HepG2 (cell line): ENCODE results near the gene SCFD1. TPM values are rescaled to one million over a fixed set of nuclear protein-coding genes. Genes with fewer than 3 reads are reported as not detected.

Source experiments
- ADNP ChIP-seq: sonication (generic); formaldehyde crosslinking; IDR thresholded peaks from 2 replicates; pipeline ENCODE4 v1.4.0; 2020; ENCODE audit warnings: missing genetic modification reagents
- BORCS8-MEF2B ChIP-seq: sonication (generic); formaldehyde crosslinking; IDR thresholded peaks from 2 replicates; pipeline ENCODE4 v1.8.0; 2022; ENCODE audit warnings: mild to moderate bottlenecking, missing genetic modification reagents
- CAMTA2 ChIP-seq: sonication (generic); formaldehyde crosslinking; IDR thresholded peaks from 2 replicates; pipeline ENCODE4 v1.4.0; 2020; ENCODE audit warnings: mild to moderate bottlenecking, missing genetic modification reagents, borderline replicate concordance
- CC2D1A ChIP-seq: sonication (generic); formaldehyde crosslinking; IDR thresholded peaks from 2 replicates; pipeline ENCODE4 v1.8.1; 2023; ENCODE audit warnings: mild to moderate bottlenecking, missing genetic modification reagents
- CHD4 ChIP-seq: fragments of 200-600 bp; sonication (generic); IDR thresholded peaks from 2 replicates; pipeline ENCODE4 v1.7.0; 2017; ENCODE audit warnings: mild to moderate bottlenecking, low read length, borderline replicate concordance
- HDAC2 ChIP-seq: sonication (generic); formaldehyde crosslinking; IDR thresholded peaks from 2 replicates; pipeline ENCODE4 v1.4.0; 2020; ENCODE audit warnings: missing genetic modification reagents
- HMG20B ChIP-seq: conservative IDR thresholded peaks from 2 replicates; pipeline ENCODE4 v1.6.1; 2016; ENCODE audit warnings: missing genetic modification reagents, missing compliant biosample characterization
- NONO ChIP-seq, 2 experiments: fragments of 450-650 bp in 1 of 2; sonication (generic) in 1 of 2; formaldehyde crosslinking in 1 of 2; IDR thresholded peaks in 1 of 2; conservative IDR thresholded peaks in 1 of 2; 2 replicates each; pipeline versions ENCODE4 v1.6.1 to v1.8.0; 2017 to 2022; ENCODE audit warnings: mild to moderate bottlenecking in 1 of 2, missing genetic modification reagents in 1 of 2, moderate library complexity in 1 of 2
- NR2C2 ChIP-seq: sonication (generic); formaldehyde crosslinking; IDR thresholded peaks from 2 replicates; pipeline ENCODE4 v1.4.0; 2020; ENCODE audit warnings: missing genetic modification reagents, mild to moderate bottlenecking, moderate library complexity, borderline replicate concordance
- ONECUT2 ChIP-seq: sonication (generic); formaldehyde crosslinking; IDR thresholded peaks from 2 replicates; pipeline ENCODE4 v1.4.0; 2020; ENCODE audit warnings: missing genetic modification reagents
- SMAD3 ChIP-seq: sonication (generic); formaldehyde crosslinking; IDR thresholded peaks from 2 replicates; pipeline ENCODE4 v1.4.0; 2020; ENCODE audit warnings: missing genetic modification reagents
- TOE1 ChIP-seq: sonication (generic); formaldehyde crosslinking; IDR thresholded peaks from 2 replicates; pipeline ENCODE4 v1.4.0; 2020; ENCODE audit warnings: mild to moderate bottlenecking, missing genetic modification reagents
- ZBTB14 ChIP-seq: sonication (generic); formaldehyde crosslinking; IDR thresholded peaks from 2 replicates; pipeline ENCODE4 v1.4.0; 2020; ENCODE audit warnings: missing genetic modification reagents
- ZBTB34 ChIP-seq: sonication (generic); formaldehyde crosslinking; IDR thresholded peaks from 2 replicates; pipeline ENCODE4 v1.8.0; 2022; ENCODE audit warnings: mild to moderate bottlenecking, missing genetic modification reagents
- ZFP82 ChIP-seq: sonication (generic); formaldehyde crosslinking; IDR thresholded peaks from 2 replicates; pipeline ENCODE4 v1.5.1; 2020; ENCODE audit warnings: mild to moderate bottlenecking, missing genetic modification reagents, borderline replicate concordance
- ZIK1 ChIP-seq: sonication (generic); formaldehyde crosslinking; IDR thresholded peaks from 2 replicates; pipeline ENCODE4 v1.5.0; 2020; ENCODE audit warnings: mild to moderate bottlenecking, low read depth, missing genetic modification reagents, borderline replicate concordance
- ZMYM4 ChIP-seq: sonication (generic); formaldehyde crosslinking; IDR thresholded peaks from 2 replicates; pipeline ENCODE4 v1.8.1; 2023; ENCODE audit warnings: mild to moderate bottlenecking, missing genetic modification reagents
- ZNF7 ChIP-seq: IDR thresholded peaks from 2 replicates; pipeline ENCODE4 v1.6.1; 2016; ENCODE audit warnings: missing biosample characterization, missing genetic modification reagents
- ZNF746 ChIP-seq: sonication (generic); formaldehyde crosslinking; IDR thresholded peaks from 2 replicates; pipeline ENCODE4 v1.8.0; 2022; ENCODE audit warnings: mild to moderate bottlenecking, missing genetic modification reagents
- ZNF761 ChIP-seq: sonication (generic); formaldehyde crosslinking; conservative IDR thresholded peaks from 2 replicates; pipeline ENCODE4 v1.4.0; 2020; ENCODE audit warnings: mild to moderate bottlenecking, missing genetic modification reagents
- polyA plus RNA-seq, 8 experiments: library from polyadenylated mRNA; depleted of rRNA in 3 of 8; stranded (reverse) in 7 of 8; unstranded in 1 of 8; fragments of >200 nt; fragmentation: Illumina TruSeq in 4 of 8; extraction: Trizol in 4 of 8; gene quantifications; 2 replicates each; pipeline versions ENCODE4 v1.2.1 to v1.2.3, GENCODE V29; 2011 to 2016; ENCODE audit warnings: low read depth in 4 of 8, missing spikeins in 1 of 8, mixed read lengths in 1 of 8; ENCODE audit not compliant: insufficient read depth in 1 of 8
- total RNA-seq, 5 experiments: library from RNA; depleted of rRNA; stranded (reverse); fragments of >200 nt; fragmentation: Illumina TruSeq; extraction: Trizol; gene quantifications; 2 replicates each; pipeline ENCODE4 v1.2.3, GENCODE V29; 2016; ENCODE audit warnings: low read depth in 1 of 5
- TF ChIP-seq, protein P1 (sequence below): sonication (generic); formaldehyde crosslinking; IDR thresholded peaks from 2 replicates; pipeline ENCODE4 v1.4.0; 2020; ENCODE audit warnings: missing genetic modification reagents, mild to moderate bottlenecking, borderline replicate concordance
- TF ChIP-seq, protein P2 (sequence below): sonication (generic); formaldehyde crosslinking; IDR thresholded peaks from 2 replicates; pipeline ENCODE4 v1.9.0; 2021; ENCODE audit warnings: missing genetic modification reagents, borderline replicate concordance

SCFD1 gene
- total and polyA plus RNA-seq, 2 of the 13 experiments (the other 11 are each of a cell fraction or from before 2014, with no cell fraction given), result 235 to 256 TPM

DNA sequence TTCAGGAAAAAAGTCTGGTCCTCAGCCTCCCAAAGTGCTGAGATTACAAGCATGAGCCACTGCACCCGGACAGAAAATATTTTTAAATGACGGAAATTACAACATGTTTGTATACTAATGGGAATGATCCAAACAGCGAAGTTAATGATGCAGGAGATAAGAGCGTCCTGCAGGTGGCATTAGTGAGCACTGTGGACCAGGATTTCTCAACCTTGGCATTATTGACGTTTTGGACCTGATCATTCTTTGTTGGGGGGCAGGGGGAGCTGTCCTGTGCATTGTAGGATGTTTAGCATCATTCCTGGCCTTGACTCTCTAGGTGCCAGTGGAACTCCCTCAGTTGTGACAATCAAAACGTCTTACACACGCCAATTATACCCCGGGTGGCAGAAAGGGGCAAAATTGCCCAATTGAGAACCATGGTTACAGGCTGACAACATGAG lies 34.1 kb downstream of the SCFD1 start (continued):
- TF ChIP-seq, protein P1, sequence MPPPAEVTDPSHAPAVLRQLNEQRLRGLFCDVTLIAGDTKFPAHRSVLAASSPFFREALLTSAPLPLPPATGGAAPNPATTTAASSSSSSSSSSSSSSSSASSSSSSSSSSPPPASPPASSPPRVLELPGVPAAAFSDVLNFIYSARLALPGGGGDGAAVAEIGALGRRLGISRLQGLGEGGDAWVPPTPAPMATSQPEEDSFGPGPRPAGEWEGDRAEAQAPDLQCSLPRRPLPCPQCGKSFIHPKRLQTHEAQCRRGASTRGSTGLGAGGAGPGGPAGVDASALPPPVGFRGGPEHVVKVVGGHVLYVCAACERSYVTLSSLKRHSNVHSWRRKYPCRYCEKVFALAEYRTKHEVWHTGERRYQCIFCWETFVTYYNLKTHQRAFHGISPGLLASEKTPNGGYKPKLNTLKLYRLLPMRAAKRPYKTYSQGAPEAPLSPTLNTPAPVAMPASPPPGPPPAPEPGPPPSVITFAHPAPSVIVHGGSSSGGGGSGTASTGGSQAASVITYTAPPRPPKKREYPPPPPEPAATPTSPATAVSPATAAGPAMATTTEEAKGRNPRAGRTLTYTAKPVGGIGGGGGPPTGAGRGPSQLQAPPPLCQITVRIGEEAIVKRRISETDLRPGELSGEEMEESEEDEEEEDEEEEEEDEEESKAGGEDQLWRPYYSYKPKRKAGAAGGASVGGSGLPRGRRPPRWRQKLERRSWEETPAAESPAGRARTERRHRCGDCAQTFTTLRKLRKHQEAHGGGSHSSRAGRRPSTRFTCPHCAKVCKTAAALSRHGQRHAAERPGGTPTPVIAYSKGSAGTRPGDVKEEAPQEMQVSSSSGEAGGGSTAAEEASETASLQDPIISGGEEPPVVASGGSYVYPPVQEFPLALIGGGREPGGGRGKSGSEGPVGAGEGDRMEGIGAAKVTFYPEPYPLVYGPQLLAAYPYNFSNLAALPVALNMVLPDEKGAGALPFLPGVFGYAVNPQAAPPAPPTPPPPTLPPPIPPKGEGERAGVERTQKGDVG (CRISPR knock-in tag), result no peak
- TF ChIP-seq ONECUT2 (CRISPR knock-in tag) (peak; percentile 90), HMG20B (CRISPR knock-in tag) (no peak), BORCS8-MEF2B (no peak), ZBTB14 (CRISPR knock-in tag) (no peak), ZNF7 (CRISPR knock-in tag) (peak; percentile 13; the same call in 1 of the 2 replicates), CHD4 (peak; percentile 57; the same call in 1 of the 2 replicates), ZNF746 (no peak), HDAC2 (CRISPR knock-in tag) (peak; percentile 39; the same call in 1 of the 2 replicates), ZFP82 (CRISPR knock-in tag) (no peak), ZIK1 (CRISPR knock-in tag) (no peak), TOE1 (CRISPR knock-in tag) (no peak), NONO (IDR thresholded peaks at IDR 0.05) (no peak), NONO (CRISPR knock-in tag; conservative IDR thresholded peaks at IDR 0.05) (0 out of 2 replicates have a peak, but pooled peaks have one; percentile 17), ZNF761 (CRISPR knock-in tag) (no peak), NR2C2 (no peak), ADNP (CRISPR knock-in tag) (no peak), ZMYM4 (CRISPR knock-in tag) (peak; percentile 78), SMAD3 (CRISPR knock-in tag) (no peak), CC2D1A (0 out of 2 replicates have a peak, but pooled peaks have one; percentile 66), ZBTB34 (no peak), CAMTA2 (CRISPR knock-in tag) (no peak)
- TF ChIP-seq, protein P2, sequence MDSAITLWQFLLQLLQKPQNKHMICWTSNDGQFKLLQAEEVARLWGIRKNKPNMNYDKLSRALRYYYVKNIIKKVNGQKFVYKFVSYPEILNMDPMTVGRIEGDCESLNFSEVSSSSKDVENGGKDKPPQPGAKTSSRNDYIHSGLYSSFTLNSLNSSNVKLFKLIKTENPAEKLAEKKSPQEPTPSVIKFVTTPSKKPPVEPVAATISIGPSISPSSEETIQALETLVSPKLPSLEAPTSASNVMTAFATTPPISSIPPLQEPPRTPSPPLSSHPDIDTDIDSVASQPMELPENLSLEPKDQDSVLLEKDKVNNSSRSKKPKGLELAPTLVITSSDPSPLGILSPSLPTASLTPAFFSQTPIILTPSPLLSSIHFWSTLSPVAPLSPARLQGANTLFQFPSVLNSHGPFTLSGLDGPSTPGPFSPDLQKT, result no peak
